ENCODE measurements around the gene ZAR1.

DNA sequence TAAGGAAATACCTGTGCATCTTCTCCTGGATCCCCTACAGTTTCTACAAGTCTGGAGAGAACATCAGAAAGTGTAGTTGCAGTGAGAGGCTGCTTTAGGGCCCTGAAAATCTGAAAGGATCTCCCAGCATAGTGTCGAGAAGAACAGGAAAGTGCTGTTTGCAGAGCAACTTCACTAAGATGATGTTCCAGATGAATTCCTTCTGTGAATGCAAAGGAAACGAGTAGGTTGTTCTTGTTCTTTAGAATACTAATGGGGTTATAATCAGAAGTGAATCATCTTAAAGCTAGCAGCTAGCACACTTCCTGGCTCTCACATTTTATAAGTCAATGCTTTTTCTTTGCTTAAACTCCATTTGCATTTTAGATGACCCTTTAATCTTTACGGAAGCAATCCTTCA lies 53.7 kb downstream of the ZAR1 start:
- no peak for TF ChIP-seq CTCF (IDR thresholded peaks at IDR 0.05; ENCODE audit: poor library complexity)
- TF ChIP-seq EZH2 (IDR thresholded peaks at IDR 0.05; ENCODE audit: borderline replicate concordance): no peak

Measured in hepatocyte (in vitro differentiated cells).